Uterus (tissue), 4 donors: ENCODE data around the gene SNRNP70. TPM values are rescaled to one million over a fixed set of nuclear protein-coding genes. Genes with fewer than 3 reads are reported as not detected.

Source experiments
- DNase-seq, 2 donors: peaks; one replicate each; pipeline ENCODE4 v3.0.0-alpha.2; 2019 to 2020
- H3K27ac ChIP-seq, 2 donors: fragments of 200-600 bp; sonication (generic); 1 replicate in 1 of 2; 2 replicates in 1 of 2; pipeline ENCODE4 v1.5.1; 2016 to 2018
- H3K27me3 ChIP-seq, 2 donors: fragments of 200-600 bp; sonication (generic); one replicate each; pipeline ENCODE4 v1.5.1; 2018 to 2019; ENCODE audit warnings: control low read depth in 1 of 2
- H3K36me3 ChIP-seq, 2 donors: fragments of 200-600 bp; sonication (generic); one replicate each; pipeline ENCODE4 v1.5.1; 2019; ENCODE audit warnings: control low read depth in 1 of 2
- H3K4me1 ChIP-seq, 2 donors: fragments of 200-600 bp; sonication (generic); one replicate each; pipeline ENCODE4 v1.5.1; 2018 to 2019; ENCODE audit warnings: control low read depth in 1 of 2
- H3K4me3 ChIP-seq, 2 donors: fragments of 200-600 bp; sonication (generic); 1 replicate in 1 of 2; 2 replicates in 1 of 2; pipeline ENCODE4 v1.5.1; 2018 to 2019; ENCODE audit warnings: mild to moderate bottlenecking in 1 of 2
- H3K9me3 ChIP-seq, 2 donors: fragments of 200-600 bp; sonication (generic); one replicate each; pipeline ENCODE4 v1.5.1; 2019; ENCODE audit warnings: control low read depth in 1 of 2
- CTCF ChIP-seq, 4 experiments: fragments of 200-600 bp in 2 of 4; fragments of 450-650 bp in 2 of 4; sonication (generic) in 2 of 4; IDR thresholded peaks; one replicate each; pipeline ENCODE4 v1.5.1; 2016 to 2019; ENCODE audit warnings: antibody characterized with exemption in 4 of 4, mild to moderate bottlenecking in 2 of 4, moderate library complexity in 1 of 4
- POLR2A ChIP-seq, 2 donors: fragments of 450-650 bp; IDR thresholded peaks; one replicate each; pipeline ENCODE4 v1.6.1; 2016; ENCODE audit warnings: antibody characterized with exemption in 2 of 2, mild to moderate bottlenecking in 1 of 2, moderate library complexity in 1 of 2
- intact Hi-C: fragments of 100-400 bp; cut with DNase I; formaldehyde crosslinking; loops from one replicate; pipeline ENCODE4 v1.15.1; 2023; ENCODE audit warnings: low total_unique reads
- total RNA-seq, 4 donors: library from RNA; depleted of rRNA in 3 of 4; stranded (reverse); fragments of >200 nt in 3 of 4; gene quantifications; one replicate each; pipeline versions ENCODE4 v1.1.0 to v1.2.4, GENCODE V29; 2014 to 2023
- donor health status: DM: yes; HTN: yes; CAD: no.

SNRNP70 gene
- total RNA-seq, 4 donors from 2014 or later = 196 to 462 (median 289) TPM

GRCh38 chr19:49084206-49085019 is 838 bp upstream of the SNRNP70 start:
- TF ChIP-seq CTCF (IDR thresholded peaks at IDR 0.05) (no peak), POLR2A (IDR thresholded peaks at IDR 0.05) (no peak)
- Histone ChIP-seq H3K4me1 (peaks cover 0 to 19% of the 10 kb centered on the region in 2 donors), H3K4me3 (peak overlapping the region; percentile 93 to 94), H3K27ac (peak overlapping the region; percentile 81 to 87), H3K9me3 (no peaks in the 10 kb centered on the region), H3K36me3 (no peaks in the 10 kb centered on the region), H3K27me3 (no peaks in the 10 kb centered on the region)
- intact Hi-C loops = no loop called here
- DNase-seq = no peak

- H3K9me3 ChIP-seq = no peaks in the 10 kb centered on the region
- intact Hi-C loops = no loop called here
- TF ChIP-seq CTCF (IDR thresholded peaks at IDR 0.05) (no peak), POLR2A (IDR thresholded peaks at IDR 0.05) (no peak)
- H3K4me3 ChIP-seq = peak overlapping the region; percentile 93 to 94
- H3K4me1 ChIP-seq = peaks cover 0 to 19% of the 10 kb centered on the region in 2 donors
- H3K36me3 ChIP-seq = no peaks in the 10 kb centered on the region
- DNase-seq = no peak
- H3K27me3 ChIP-seq = no peaks in the 10 kb centered on the region
- H3K27ac ChIP-seq = peak overlapping the region; percentile 81 to 87
Measured at GRCh38 chr19:49085868-49086232, 599 bp downstream of the SNRNP70 start.

- Histone ChIP-seq H3K27me3 (no peaks in the 10 kb centered on the region), H3K27ac (peak overlapping the region; percentile 81 to 87), H3K4me1 (peaks cover 0 to 19% of the 10 kb centered on the region in 2 donors), H3K4me3 (peak overlapping the region; percentile 93 to 94), H3K36me3 (no peaks in the 10 kb centered on the region), H3K9me3 (no peaks in the 10 kb centered on the region)
- no peak for DNase-seq
- intact Hi-C loops = no loop called here
- TF ChIP-seq POLR2A (IDR thresholded peaks at IDR 0.05) (no peak), CTCF (IDR thresholded peaks at IDR 0.05) (no peak)
Measured at GRCh38 chr19:49086296-49086695, 1.0 kb downstream of the SNRNP70 start.

GRCh38 chr19:49091391-49092038 is 6.3 kb downstream of the SNRNP70 start:
- H3K36me3 ChIP-seq = no peaks in the 10 kb centered on the region

More at GRCh38 chr19:49091391-49092038, 6.3 kb downstream of the SNRNP70 start:
- no peaks in the 10 kb centered on the region for H3K27me3 ChIP-seq
- no peak for TF ChIP-seq CTCF (IDR thresholded peaks at IDR 0.05)
- no peak for TF ChIP-seq POLR2A (IDR thresholded peaks at IDR 0.05)
- intact Hi-C loops = loop anchor here (10.0 kb wide), 1 partner anchor 53 kb away; no protein-coding TSS in a partner anchor
- peaks cover 0 to 15% of the 10 kb centered on the region in 2 donors for H3K4me1 ChIP-seq
- DNase-seq = no peak
- H3K27ac ChIP-seq = no peak overlapping the region
- H3K4me3 ChIP-seq = no peak overlapping the region
- no peaks in the 10 kb centered on the region for H3K9me3 ChIP-seq
